HCT116 (cell line): ENCODE results near the gene CEACAM3. TPM values are rescaled to one million over a fixed set of nuclear protein-coding genes. Genes with fewer than 3 reads are reported as not detected.

Source experiments
- ATAC-seq: fragments of 200-7000 bp; cut with Tn5 transposase; 2 replicates; pipeline ENCODE4 v1.9.1; 2020; ENCODE audit warnings: mild to moderate bottlenecking, moderate library complexity
- BruUV-seq: library from RNA; stranded (reverse); fragments of 400-500 nt; replicated peaks from 2 replicates; lab custom pipeline; 2021; lab: Mats Ljungman, UMichigan
- CTCF ChIA-PET: fragments of 300-600 bp; sonication (Branson Sonifier 250); formaldehyde crosslinking; loops from one replicate; lab custom pipeline; 2021; ENCODE audit warnings: antibody characterized with exemption; lab: Charles Lee
- POLR2A ChIA-PET: fragments of 300-600, 350-600 bp; sonication (Branson Sonifier 250); formaldehyde crosslinking; loops from one replicate; lab custom pipeline; 2021; ENCODE audit warnings: antibody characterized with exemption; lab: Charles Lee
- RAD21 ChIA-PET, 2 experiments: fragments of 300-600 bp; sonication (Branson Sonifier 250); formaldehyde crosslinking; loops; one replicate each; lab custom pipeline; 2023; ENCODE audit warnings: low total read pairs in 2 of 2; ENCODE audit not compliant: uncharacterized antibody in 2 of 2, unreplicated experiment in 2 of 2, low non-redundant PET in 1 of 2; lab: Charles Lee
- DNase-seq: peaks from one replicate; pipeline ENCODE4 v3.0.0-alpha.2; 2010; ENCODE audit warnings: low read depth, low spot score
- H2AFZ ChIP-seq: fragments of 200-600 bp; shearing (Covaris generic), sonication (generic); 2 replicates; pipeline ENCODE4 v1.6.1; 2017; ENCODE audit warnings: low read depth, mixed run types, mixed read lengths, antibody characterized with exemption, low read length; ENCODE audit not compliant: poor library complexity, severe bottlenecking
- H3K27ac ChIP-seq: 2 replicates; pipeline ENCODE4 v1.5.1; 2012; ENCODE audit warnings: low read depth, low read length
- H3K27me3 ChIP-seq: fragments of 200-600 bp; sonication (generic); 2 replicates; pipeline ENCODE4 v1.6.1; 2016; ENCODE audit warnings: mixed run types, low read length, mixed read lengths; ENCODE audit not compliant: insufficient read depth
- H3K36me3 ChIP-seq, 2 experiments: fragments of 200-500 bp in 1 of 2; fragments of 200-600 bp in 1 of 2; sonication (Bioruptor generic) in 1 of 2; sonication (generic) in 1 of 2; 2 replicates each; pipeline versions ENCODE4 v1.5.1 to v1.6.1; 2014 to 2016; ENCODE audit warnings: low read length in 2 of 2, inconsistent platforms in 1 of 2, mixed read lengths in 1 of 2, mixed run types in 1 of 2; ENCODE audit not compliant: insufficient read depth in 2 of 2, control insufficient read depth in 1 of 2
- H3K4me1 ChIP-seq, 2 experiments: fragments of 200-600 bp in 1 of 2; sonication (generic) in 1 of 2; 2 replicates each; pipeline versions ENCODE4 v1.5.1 to v1.6.1; 2012 to 2017; ENCODE audit warnings: low read length in 2 of 2, inconsistent platforms in 1 of 2, mild to moderate bottlenecking in 1 of 2, mixed read lengths in 1 of 2, mixed run types in 1 of 2, moderate library complexity in 1 of 2; ENCODE audit not compliant: insufficient read depth in 2 of 2, control insufficient read depth in 1 of 2
- H3K4me2 ChIP-seq: fragments of 200-600 bp; sonication (generic); 2 replicates; pipeline ENCODE4 v1.6.1; 2017; ENCODE audit warnings: mixed run types, low read length, mixed read lengths
- H3K4me3 ChIP-seq, 2 experiments: fragments of 200-600 bp in 1 of 2; sonication (generic) in 1 of 2; replicated peaks in 1 of 2; 2 replicates each; pipeline ENCODE4 v1.5.1; 2011 to 2016; ENCODE audit warnings: low read length in 2 of 2, control low read depth in 1 of 2, low read depth in 1 of 2, mild to moderate bottlenecking in 1 of 2, mixed read lengths in 1 of 2, mixed run types in 1 of 2
- H3K79me2 ChIP-seq: fragments of 200-600 bp; sonication (generic); 2 replicates; pipeline ENCODE4 v1.6.1; 2017; ENCODE audit warnings: mild to moderate bottlenecking, mixed run types, low read length, moderate library complexity, mixed read lengths; ENCODE audit not compliant: insufficient read depth
- H3K9ac ChIP-seq: fragments of 200-600 bp; sonication (generic); 2 replicates; pipeline ENCODE4 v1.6.1; 2016; ENCODE audit warnings: low read length, mixed read lengths
- H3K9me2 ChIP-seq: fragments of 200-600 bp; sonication (generic), shearing (Covaris generic); 2 replicates; pipeline ENCODE4 v1.6.1; 2017; ENCODE audit warnings: mixed run types, mild to moderate bottlenecking, moderate library complexity; ENCODE audit not compliant: insufficient read depth
- H3K9me3 ChIP-seq, 2 experiments: fragments of 200-500 bp in 1 of 2; fragments of 200-600 bp in 1 of 2; sonication (Bioruptor generic) in 1 of 2; sonication (generic) in 1 of 2; 2 replicates each; pipeline ENCODE4 v1.6.1; 2014 to 2017; ENCODE audit warnings: low read length in 2 of 2, mixed read lengths in 2 of 2, inconsistent platforms in 1 of 2, low read depth in 1 of 2, mild to moderate bottlenecking in 1 of 2, mixed run types in 1 of 2, moderate library complexity in 1 of 2; ENCODE audit not compliant: control insufficient read depth in 1 of 2, insufficient read depth in 1 of 2
- H4K20me1 ChIP-seq: fragments of 200-600 bp; sonication (generic), shearing (Covaris generic); 2 replicates; pipeline ENCODE4 v1.6.1; 2017; ENCODE audit warnings: mixed run types, mild to moderate bottlenecking, moderate library complexity; ENCODE audit not compliant: insufficient read depth
- EGR1 ChIP-seq: IDR thresholded peaks from 2 replicates; pipeline ENCODE4 v1.6.1; 2012; ENCODE audit warnings: low read depth
- EZH2 ChIP-seq: fragments of 200-600 bp; sonication (generic); IDR thresholded peaks from 2 replicates; pipeline ENCODE4 v1.6.1; 2017; ENCODE audit warnings: antibody characterized with exemption, mixed run types
- EZH2phosphoT487 ChIP-seq: fragments of 200-600 bp; IDR thresholded peaks from 2 replicates; pipeline ENCODE4 v1.6.1; 2018; ENCODE audit warnings: antibody characterized with exemption, borderline replicate concordance
- FOSL1 ChIP-seq: IDR thresholded peaks from 2 replicates; pipeline ENCODE4 v1.6.1; 2012; ENCODE audit warnings: low read depth
- JUND ChIP-seq: IDR thresholded peaks from 2 replicates; pipeline ENCODE4 v1.6.1; 2012
- POLR2AphosphoS5 ChIP-seq: IDR thresholded peaks from 2 replicates; pipeline ENCODE4 v1.6.1; 2011; ENCODE audit warnings: mild to moderate bottlenecking, low read depth, low read length, moderate library complexity
- RAD21 ChIP-seq: IDR thresholded peaks from 2 replicates; pipeline ENCODE4 v1.6.1; 2012; ENCODE audit warnings: low read depth, mild to moderate bottlenecking
- SIN3A ChIP-seq: IDR thresholded peaks from 2 replicates; pipeline ENCODE4 v1.6.1; 2012; ENCODE audit warnings: low read depth
- SP1 ChIP-seq: IDR thresholded peaks from 2 replicates; pipeline ENCODE4 v1.6.1; 2012; ENCODE audit warnings: low read depth
- TCF7L2 ChIP-seq: IDR thresholded peaks from 2 replicates; pipeline ENCODE4 v1.7.0; 2011; ENCODE audit warnings: borderline replicate concordance, inconsistent platforms; ENCODE audit not compliant: insufficient read depth, insufficient read length; ENCODE audit errors: extremely low read depth
- YY1 ChIP-seq: IDR thresholded peaks from 2 replicates; pipeline ENCODE4 v1.6.1; 2011; ENCODE audit warnings: low read length, low read depth, moderate library complexity, mild to moderate bottlenecking; ENCODE audit not compliant: insufficient replicate concordance; ENCODE audit errors: extremely low read depth
- intact Hi-C: fragments of 100-400 bp; cut with micrococcal nuclease; formaldehyde crosslinking; loops from 2 replicates; pipeline ENCODE4 v1.10.0; 2022
- total RNA-seq: library from RNA; stranded (reverse); gene quantifications from one replicate; pipeline ENCODE4 v1.2.1, GENCODE V29; 2021; ENCODE audit not compliant: unreplicated experiment
- TF ChIP-seq, protein P1 (sequence below): IDR thresholded peaks from 2 replicates; pipeline ENCODE4 v1.6.1; 2012; ENCODE audit warnings: low read depth
- TF ChIP-seq, protein P2 (sequence below): IDR thresholded peaks from 2 replicates; pipeline ENCODE4 v1.6.1; 2012
- TF ChIP-seq, protein P3 (sequence below): IDR thresholded peaks from 2 replicates; pipeline ENCODE4 v1.6.1; 2012

Gene CEACAM3
- total RNA-seq, 1 experiment from 2014 or later: not detected

DNA sequence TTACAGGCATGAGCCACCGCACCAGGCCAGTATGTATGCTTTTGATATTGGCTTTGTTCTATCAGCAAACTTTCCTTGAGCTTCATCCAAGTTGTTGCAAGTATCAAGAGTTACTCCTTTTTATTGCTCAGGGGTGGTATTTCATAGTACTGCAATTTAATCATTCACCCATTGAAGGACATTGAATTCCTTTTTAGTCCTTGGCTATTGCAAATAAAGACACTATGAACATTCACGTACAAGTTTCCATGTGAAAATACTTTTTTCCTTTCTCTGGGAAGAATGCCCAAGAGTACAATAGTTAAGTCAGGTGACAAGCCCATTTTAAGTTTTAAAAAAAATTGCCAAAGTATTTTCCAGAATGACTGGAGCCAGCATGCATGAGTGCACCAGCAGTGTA, 20.4 kb downstream of the CEACAM3 start:
- H3K4me1 ChIP-seq: no peaks in the 10 kb centered on the region
- POLR2A ChIA-PET: no interaction called here
- intact Hi-C loops: no loop called here
- H3K27ac ChIP-seq: no peak overlapping the region
- BruUV-seq: no TSS peak
- RAD21 ChIA-PET: no interaction called here
- TF ChIP-seq RAD21: no peak
- TF ChIP-seq POLR2AphosphoS5: no peak
- no peak for TF ChIP-seq TCF7L2
- TF ChIP-seq SIN3A: no peak
- TF ChIP-seq EZH2phosphoT487: no peak
- TF ChIP-seq, protein P1, sequence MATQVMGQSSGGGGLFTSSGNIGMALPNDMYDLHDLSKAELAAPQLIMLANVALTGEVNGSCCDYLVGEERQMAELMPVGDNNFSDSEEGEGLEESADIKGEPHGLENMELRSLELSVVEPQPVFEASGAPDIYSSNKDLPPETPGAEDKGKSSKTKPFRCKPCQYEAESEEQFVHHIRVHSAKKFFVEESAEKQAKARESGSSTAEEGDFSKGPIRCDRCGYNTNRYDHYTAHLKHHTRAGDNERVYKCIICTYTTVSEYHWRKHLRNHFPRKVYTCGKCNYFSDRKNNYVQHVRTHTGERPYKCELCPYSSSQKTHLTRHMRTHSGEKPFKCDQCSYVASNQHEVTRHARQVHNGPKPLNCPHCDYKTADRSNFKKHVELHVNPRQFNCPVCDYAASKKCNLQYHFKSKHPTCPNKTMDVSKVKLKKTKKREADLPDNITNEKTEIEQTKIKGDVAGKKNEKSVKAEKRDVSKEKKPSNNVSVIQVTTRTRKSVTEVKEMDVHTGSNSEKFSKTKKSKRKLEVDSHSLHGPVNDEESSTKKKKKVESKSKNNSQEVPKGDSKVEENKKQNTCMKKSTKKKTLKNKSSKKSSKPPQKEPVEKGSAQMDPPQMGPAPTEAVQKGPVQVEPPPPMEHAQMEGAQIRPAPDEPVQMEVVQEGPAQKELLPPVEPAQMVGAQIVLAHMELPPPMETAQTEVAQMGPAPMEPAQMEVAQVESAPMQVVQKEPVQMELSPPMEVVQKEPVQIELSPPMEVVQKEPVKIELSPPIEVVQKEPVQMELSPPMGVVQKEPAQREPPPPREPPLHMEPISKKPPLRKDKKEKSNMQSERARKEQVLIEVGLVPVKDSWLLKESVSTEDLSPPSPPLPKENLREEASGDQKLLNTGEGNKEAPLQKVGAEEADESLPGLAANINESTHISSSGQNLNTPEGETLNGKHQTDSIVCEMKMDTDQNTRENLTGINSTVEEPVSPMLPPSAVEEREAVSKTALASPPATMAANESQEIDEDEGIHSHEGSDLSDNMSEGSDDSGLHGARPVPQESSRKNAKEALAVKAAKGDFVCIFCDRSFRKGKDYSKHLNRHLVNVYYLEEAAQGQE: no peak
- TF ChIP-seq, protein P2, sequence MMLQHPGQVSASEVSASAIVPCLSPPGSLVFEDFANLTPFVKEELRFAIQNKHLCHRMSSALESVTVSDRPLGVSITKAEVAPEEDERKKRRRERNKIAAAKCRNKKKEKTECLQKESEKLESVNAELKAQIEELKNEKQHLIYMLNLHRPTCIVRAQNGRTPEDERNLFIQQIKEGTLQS: no peak
- no peak for TF ChIP-seq JUND
- TF ChIP-seq SP1: no peak
- no peak for TF ChIP-seq FOSL1
- no peak for TF ChIP-seq YY1
- TF ChIP-seq EGR1: no peak
- TF ChIP-seq, protein P3, sequence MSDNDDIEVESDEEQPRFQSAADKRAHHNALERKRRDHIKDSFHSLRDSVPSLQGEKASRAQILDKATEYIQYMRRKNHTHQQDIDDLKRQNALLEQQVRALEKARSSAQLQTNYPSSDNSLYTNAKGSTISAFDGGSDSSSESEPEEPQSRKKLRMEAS: no peak
- TF ChIP-seq EZH2: no peak
- H3K36me3 ChIP-seq: no peaks in the 10 kb centered on the region
- peaks cover 4% of the 10 kb centered on the region; the same call in 1 of the 2 replicates for H3K27me3 ChIP-seq
- DNase-seq (no peak), ATAC-seq (no peak)
- CTCF ChIA-PET: interaction anchor here (0.7 to 1.1 kb wide), 2 partner anchors 64 to 126 kb away, joined by 4 to 7 read pairs; no protein-coding TSS in a partner anchor
- H3K9me2 ChIP-seq: no peaks in the 10 kb centered on the region
- H2AFZ ChIP-seq: no peak overlapping the region
- no peak overlapping the region for H3K4me3 ChIP-seq
- no peak overlapping the region for H3K9ac ChIP-seq
- H3K9me3 ChIP-seq: no peaks in the 10 kb centered on the region
- H3K79me2 ChIP-seq: no peaks in the 10 kb centered on the region
- no peak overlapping the region for H3K4me2 ChIP-seq
- H4K20me1 ChIP-seq: no peaks in the 10 kb centered on the region
